Fibroblast of mammary gland (primary cell): ENCODE data around the gene SLC2A1.

Experiments used
- DNase-seq: peaks from one replicate; pipeline ENCODE4 v3.0.0-alpha.2; 2010; ENCODE audit warnings: low read depth
- H3K4me3 ChIP-seq: 2 replicates; pipeline ENCODE4 v1.5.1; 2011; ENCODE audit warnings: low read depth, mild to moderate bottlenecking, low read length, moderate library complexity; ENCODE audit not compliant: control insufficient read depth
- TF ChIP-seq, protein P1 (sequence below): conservative IDR thresholded peaks from 2 replicates; pipeline ENCODE4 v1.5.1; 2011; ENCODE audit warnings: low read depth, low read length, inconsistent platforms; ENCODE audit not compliant: control insufficient read depth, insufficient read depth

Gene SLC2A1

DNA sequence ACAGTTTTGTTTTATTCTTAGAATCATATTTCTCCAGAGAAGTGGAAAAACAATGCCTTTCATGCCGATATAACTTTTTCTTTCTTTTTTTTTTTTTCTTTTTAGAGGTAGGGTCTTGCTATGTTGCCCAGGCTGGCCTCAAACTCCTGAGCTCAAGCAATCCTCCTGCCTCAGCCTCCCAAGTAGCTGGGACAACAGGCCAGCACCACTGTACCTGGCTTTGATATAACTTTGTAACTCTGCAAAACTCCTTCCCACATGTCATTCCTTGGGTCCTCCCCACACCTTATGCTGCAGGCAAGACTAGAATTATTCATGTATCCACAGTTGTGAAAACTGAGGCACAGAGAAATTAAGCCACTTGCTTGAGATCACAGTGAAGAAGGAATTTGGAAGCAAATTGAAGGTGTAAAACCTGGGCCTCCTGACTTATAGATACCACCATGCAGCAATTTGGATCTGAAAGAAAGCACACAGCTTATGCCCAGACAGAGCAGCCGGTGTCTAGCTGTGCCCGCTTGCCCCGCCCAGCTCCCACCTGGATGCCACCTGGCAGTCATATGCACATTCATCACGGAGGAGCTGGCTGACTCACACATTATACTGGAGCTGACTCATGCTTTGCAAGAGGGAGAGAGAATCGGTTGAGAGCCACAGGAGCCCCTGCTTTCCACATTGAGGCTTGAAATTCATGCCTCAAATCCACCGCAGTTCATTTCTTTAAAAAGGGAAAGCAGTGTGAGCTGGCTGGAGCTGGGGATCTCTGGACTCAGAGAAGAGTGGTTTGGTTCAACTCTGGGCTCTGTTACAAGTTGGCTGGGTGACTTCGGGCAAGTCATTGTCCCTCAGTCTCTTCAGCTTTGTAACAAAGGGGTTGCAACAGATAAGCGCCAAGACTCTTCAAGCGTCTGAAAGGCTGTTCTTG lies 8.3 kb upstream of the SLC2A1 start:
- TF ChIP-seq, protein P1, sequence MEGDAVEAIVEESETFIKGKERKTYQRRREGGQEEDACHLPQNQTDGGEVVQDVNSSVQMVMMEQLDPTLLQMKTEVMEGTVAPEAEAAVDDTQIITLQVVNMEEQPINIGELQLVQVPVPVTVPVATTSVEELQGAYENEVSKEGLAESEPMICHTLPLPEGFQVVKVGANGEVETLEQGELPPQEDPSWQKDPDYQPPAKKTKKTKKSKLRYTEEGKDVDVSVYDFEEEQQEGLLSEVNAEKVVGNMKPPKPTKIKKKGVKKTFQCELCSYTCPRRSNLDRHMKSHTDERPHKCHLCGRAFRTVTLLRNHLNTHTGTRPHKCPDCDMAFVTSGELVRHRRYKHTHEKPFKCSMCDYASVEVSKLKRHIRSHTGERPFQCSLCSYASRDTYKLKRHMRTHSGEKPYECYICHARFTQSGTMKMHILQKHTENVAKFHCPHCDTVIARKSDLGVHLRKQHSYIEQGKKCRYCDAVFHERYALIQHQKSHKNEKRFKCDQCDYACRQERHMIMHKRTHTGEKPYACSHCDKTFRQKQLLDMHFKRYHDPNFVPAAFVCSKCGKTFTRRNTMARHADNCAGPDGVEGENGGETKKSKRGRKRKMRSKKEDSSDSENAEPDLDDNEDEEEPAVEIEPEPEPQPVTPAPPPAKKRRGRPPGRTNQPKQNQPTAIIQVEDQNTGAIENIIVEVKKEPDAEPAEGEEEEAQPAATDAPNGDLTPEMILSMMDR: no peak
- H3K4me3 ChIP-seq: no peak overlapping the region
- peak; percentile 93 for DNase-seq

DNA sequence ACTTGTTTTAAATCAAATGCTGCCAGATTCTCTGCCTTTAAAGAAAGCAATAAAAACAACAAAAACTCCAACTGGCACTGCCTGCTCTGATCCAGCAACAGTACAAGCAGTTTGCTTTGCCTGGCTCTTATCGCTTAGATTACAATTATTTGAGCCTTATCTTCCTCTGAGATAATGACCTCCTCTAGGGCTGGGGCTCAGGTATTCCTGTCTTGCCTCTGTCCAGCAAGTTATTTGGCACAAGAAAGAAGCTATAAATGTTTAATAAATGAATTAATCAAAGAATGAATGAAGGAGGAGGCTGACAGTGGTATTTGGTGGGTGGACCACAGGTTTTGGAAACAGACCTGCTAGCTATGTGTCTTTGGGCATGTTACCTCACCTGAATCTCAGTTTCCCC lies 6.7 kb upstream of the SLC2A1 start:
- TF ChIP-seq, protein P1: no peak
- H3K4me3 ChIP-seq: no peak overlapping the region
- DNase-seq: no peak

DNA sequence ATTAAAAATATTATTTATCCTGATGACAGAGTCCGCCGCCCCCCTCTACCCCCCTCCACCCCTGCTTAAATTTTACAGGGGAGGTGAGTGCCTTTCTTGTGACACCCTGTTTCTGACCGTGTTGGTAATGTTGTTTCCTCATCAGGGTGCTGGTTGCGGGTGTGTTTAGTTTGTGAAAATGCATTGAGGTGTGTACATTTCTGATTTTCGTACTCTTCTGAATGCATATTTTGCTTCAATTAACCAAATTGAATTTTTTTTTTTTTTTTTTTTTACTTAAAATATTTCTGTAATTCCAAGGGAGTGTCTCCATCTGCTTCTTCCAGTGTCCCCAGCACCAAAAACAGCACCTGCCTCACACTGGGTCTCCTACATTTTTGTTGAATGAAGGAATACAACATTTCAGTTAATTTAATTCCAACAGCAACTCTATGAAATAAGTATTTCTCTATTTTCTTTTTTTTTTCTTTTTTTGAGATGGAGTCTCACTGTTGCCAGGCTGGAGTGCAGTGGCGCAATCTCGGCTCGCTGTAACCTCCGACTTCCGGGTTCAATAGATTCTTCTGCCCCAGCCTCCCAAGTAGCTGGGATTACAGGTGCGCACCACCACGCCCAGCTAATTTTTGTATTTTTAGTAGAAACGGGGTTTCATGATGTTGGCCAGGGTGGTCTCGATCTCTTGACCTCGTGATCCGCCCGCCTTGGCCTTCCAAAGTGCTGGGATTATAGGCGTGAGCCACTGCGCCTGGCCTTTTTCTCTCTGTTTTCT lies 5.6 kb upstream of the SLC2A1 start:
- TF ChIP-seq, protein P1: no peak
- no peak overlapping the region for H3K4me3 ChIP-seq
- no peak for DNase-seq

DNA sequence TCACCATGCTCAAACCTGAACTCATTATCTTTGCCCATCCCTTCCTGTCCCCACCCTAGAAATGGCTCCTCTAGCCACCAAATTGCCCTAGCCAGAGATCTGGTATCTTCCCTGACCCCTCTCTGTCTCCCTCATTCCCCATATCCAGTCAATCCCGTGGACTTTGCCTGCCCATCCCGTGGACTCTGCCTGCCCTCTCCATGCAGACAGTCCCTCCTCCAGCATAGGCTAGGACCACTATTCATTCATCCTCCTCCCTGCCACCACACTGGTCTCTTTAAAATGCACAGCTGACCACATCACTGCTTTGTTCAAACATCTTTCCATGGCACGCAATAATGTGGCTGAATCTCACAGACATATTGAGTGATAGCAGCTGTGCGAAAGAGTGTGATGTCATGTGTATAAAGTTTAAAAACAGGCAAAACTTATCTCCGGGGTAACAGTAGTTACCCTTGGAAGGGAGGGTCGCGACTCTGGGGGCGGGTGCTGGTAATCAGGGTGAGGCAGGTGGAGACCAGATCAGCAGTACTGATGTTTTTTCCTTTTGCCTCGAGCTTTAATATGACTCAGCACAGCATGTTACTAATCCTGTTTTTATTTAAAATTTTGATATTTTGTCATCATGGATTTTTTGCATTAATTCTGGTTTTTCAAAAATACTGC lies 4.8 kb upstream of the SLC2A1 start:
- H3K4me3 ChIP-seq: no peak overlapping the region
- peak; percentile 72 for DNase-seq
- TF ChIP-seq, protein P1: no peak

DNA sequence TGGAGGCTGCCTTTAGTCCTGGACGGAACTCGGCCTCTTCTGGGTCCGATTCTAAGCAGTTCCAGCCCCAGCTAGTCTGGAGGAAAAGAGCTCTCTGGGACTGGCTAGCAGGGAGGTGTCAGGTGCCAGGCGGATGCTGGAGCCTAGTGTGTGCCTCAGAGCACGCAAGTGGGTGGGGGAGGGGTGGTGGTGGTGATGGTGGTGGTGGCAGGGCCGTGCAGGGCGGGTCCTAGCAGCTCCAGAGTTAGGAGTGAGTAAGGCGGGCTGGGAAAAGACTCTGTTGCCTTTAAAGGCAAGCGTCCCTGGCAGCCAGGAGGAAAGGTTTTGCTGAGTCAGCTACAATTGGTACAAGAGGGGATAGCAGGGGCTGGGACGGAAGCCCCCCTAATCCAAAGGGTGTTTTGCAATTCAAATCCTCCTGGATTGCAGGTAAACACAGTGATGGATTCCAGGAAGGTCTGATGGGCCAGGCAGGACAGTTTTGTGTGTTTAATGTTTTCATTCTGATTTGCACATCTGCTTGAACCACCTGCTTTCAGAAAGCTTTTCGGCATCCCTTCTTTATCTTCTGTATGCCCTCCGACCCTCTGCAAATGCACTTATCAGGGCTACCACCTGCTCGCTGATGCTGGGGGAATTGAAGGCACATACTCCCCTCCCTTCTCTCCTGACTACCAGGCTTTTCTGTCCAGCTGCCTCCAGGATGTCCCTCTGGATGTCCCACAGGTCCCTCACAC lies 4.1 kb upstream of the SLC2A1 start:
- no peak overlapping the region for H3K4me3 ChIP-seq
- TF ChIP-seq, protein P1: no peak
- DNase-seq: peak; percentile 51

DNA sequence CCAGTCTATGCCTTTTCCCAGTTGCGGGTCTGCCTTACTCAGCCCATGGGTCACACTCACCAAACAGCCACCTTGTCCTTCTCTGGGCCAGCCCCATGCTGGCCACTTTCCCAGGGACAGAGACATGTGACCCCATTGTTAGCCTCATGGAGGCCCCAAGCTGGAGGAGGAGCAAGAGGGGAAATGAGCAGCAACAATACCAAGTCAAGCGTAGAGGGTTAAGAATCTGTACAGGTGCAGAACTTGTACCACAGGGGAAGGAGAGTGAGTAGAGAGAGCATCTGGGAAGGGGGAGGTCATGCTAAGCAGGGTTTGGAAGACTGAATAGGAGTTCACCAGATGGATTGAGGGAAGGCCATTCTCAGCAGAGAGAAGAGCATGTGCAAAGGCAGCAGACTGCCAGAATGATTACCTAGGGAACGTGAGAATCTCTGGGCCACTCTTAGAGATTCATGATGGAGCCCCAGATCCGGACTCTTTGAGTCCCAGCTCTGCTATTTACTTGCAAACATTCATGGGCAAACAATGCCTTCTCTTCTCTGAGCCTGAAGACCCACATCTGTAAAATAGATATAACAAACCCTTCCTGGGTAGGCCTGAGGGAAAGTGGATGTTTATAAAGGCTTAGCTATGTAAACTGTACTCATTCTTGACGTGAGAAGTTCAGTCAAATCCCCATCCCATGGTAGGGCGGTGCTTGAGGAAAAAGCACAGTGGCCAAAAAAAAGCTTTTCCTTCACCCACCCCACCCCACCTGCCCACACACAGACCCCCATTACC lies 2.8 kb upstream of the SLC2A1 start:
- H3K4me3 ChIP-seq: no peak overlapping the region
- TF ChIP-seq, protein P1: no peak
- no peak for DNase-seq
